Measurements from ENCODE around the gene GNAL.
"Not testable (repeated sequence)": the region's sequence is repeated elsewhere in the genome, so short reads cannot be mapped to it uniquely, and the experiment has no call there.

The GNAL gene

DNA sequence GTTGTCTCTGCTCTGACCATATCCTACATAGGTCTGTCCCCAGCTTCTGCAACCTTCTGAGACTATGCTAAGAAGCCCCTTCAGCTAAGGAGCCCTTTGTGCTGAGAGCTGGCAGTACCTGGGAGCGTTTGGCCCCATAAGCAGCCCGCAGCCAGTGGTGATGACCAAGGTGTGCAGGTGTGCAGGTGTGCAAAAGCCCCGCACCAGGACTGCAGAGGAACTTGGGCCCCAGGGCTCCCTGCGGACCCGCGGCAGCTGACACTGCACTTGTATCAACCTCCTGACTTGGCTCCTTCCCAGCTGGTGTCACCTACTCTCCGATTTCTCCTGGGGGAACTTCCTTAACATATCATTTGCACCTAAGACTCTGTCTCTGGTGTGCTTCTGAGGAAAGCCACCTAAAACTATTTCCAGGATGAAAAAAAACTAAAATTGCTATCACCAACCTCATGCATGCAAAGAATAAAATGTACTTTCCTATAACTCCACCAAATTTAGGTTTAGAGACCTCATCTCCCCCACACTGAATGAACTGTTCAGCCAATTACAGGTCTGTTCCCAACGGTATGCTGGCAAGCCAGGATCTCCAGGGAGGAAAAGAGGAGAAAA is 16.1 kb upstream of the GNAL start:
- TF ChIP-seq JUND (IDR thresholded peaks at IDR 0.05; ENCODE audit: low read depth): no peak
- no peak for DNase-seq (ENCODE audit: low read depth in 1 of 2, low spot score in 1 of 2)
- in situ Hi-C loops (cut with HindIII; ENCODE audit: low pct_unique_long_range_greater_than_20kb, low sequenced_read_pairs): no loop called here

DNA sequence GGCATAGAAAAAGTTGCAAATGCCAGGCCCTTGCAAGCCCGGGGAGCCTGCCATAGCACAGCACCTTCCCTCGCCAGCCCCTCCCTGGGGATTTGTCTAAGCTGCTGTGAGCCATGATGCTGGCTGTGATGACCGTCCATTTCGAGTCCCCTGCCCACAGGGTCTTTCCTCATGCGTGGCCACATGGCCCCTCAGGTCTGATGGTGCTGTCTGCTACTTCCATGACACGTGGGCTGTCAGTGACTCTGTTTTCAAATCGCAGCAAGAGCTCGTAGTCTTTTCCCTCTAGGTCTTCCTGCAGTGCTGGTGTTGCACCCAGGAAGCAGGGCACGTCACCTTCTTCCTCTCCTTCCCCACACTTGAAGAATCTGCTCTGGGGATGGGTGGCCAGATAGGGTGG is 15.5 kb upstream of the GNAL start:
- TF ChIP-seq JUND (IDR thresholded peaks at IDR 0.05; ENCODE audit: low read depth): no peak
- in situ Hi-C loops (cut with HindIII; ENCODE audit: low pct_unique_long_range_greater_than_20kb, low sequenced_read_pairs): no loop called here
- DNase-seq (ENCODE audit: low read depth in 1 of 2, low spot score in 1 of 2): no peak

DNA sequence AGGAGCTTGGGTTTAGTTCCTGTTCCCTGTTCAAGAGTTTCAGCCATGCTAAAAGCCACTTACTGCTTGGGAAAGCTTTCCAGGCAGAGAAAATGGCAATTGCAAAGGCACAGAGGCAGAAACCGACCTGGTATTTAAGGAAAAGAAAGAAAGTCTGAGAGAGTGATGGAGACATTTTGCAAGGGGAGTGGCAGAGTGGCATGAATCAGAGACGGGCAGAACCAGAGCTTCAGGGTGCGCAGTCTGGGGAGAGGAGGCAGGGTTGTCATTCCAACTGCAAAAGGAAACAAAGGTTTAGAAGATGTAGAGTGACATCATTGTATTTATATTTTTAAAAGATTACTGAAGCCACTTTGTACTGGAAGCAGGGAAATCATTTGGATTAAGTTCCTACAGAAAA is 14.9 kb upstream of the GNAL start:
- no peak for DNase-seq (ENCODE audit: low read depth in 1 of 2, low spot score in 1 of 2)
- in situ Hi-C loops (cut with HindIII; ENCODE audit: low pct_unique_long_range_greater_than_20kb, low sequenced_read_pairs): no loop called here
- no peak for TF ChIP-seq JUND (IDR thresholded peaks at IDR 0.05; ENCODE audit: low read depth)

DNA sequence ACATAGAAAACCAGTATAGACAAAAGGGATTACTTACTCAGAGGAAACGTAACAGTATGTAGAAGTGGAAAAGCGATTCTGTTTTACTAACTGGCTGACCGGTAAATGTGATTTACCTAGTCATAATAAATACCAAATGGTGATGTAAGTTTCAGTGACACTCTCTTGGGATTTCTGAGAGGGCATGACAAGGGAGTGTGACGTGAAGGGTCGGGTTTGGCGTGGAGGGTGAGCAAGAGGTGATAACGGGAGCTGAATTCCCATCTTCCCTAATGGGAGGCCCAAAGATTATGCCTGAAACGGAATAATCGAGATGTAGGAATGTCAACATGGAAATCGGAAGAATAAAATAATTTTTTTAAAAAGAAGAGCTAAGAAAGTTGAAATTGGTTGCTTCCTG is 12.7 kb upstream of the GNAL start:
- DNase-seq (ENCODE audit: low read depth in 1 of 2, low spot score in 1 of 2): no peak
- in situ Hi-C loops (cut with HindIII; ENCODE audit: low pct_unique_long_range_greater_than_20kb, low sequenced_read_pairs): no loop called here
- TF ChIP-seq JUND (IDR thresholded peaks at IDR 0.05; ENCODE audit: low read depth): no peak

DNA sequence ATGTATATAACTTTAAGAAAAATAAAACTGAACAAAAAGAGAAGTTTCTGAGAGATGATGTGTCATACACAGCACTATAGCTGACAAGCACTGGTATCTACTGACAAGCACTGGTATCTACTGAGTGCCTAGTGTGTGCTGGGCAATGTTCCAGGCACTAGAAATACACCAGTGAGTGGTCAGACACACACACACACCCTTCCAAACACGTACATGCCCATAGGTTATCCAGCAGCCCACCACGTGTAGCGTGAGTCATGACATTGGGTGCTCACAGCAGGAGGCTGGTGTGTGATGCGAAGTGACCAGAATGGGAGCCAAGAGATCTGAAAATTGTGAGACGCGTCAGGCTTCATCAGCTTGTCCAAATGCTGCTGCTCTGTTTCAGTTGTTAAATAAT is 12.2 kb upstream of the GNAL start:
- in situ Hi-C loops (cut with HindIII; ENCODE audit: low pct_unique_long_range_greater_than_20kb, low sequenced_read_pairs): no loop called here
- no peak for TF ChIP-seq JUND (IDR thresholded peaks at IDR 0.05; ENCODE audit: low read depth)
- DNase-seq (ENCODE audit: low read depth in 1 of 2, low spot score in 1 of 2): no peak

DNA sequence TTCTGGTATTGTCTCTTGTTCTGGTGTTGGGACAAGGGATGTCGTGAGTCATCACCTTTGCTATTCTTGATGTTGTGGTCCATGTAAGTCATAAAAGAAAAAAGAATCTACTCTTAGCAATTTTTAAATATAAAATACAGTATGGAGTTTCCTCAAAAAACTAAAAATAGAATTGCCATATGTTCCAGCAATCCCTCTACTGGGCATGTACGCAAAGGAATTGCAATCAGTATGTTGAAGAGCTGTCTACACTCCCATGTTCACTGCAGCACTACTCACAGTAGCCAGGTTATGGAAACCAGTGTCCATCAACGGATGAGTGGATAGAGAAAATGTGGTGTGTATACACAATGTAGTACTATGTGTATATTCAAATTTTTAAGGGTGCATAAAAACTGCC is 10.9 kb upstream of the GNAL start:
- in situ Hi-C loops (cut with HindIII; ENCODE audit: low pct_unique_long_range_greater_than_20kb, low sequenced_read_pairs): no loop called here

DNA sequence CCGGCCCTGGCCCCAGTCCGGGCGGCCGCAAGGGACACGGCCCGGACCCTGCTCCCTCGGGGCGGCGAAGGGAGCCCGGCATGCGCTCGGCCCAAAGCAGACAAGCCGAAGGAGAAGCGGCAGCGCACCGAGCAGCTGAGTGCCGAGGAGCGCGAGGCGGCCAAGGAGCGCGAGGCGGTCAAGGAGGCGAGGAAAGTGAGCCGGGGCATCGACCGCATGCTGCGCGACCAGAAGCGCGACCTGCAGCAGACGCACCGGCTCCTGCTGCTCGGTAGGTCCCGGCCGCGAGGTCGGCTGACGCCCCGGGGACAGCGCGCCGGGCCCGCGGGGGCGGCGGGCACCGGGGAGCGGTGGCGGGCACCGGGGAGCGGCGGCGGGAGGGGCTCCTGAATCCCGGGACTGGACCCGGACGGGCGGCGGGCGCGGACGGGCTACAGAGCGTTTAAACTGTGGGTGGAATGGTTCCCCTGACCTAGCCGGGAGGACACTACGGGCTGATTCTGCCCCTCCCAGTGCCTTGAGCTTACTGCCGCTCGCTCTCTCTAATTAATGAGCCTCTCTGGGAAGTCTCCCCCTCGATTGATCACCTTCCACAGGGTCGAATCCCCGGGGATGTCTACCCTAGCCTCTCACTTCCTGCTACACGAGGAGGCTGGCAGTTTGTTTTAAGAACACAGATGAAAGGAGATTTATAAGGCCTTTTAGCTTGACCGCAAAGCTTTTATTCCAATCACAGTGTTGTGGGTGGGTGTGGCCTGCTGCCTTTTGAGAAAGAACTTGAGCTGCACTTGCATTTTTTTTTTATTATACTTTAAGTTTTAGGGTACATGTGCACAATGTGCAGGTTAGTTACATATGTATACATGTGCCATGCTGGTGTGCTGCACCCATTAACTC is 853 bp downstream of the GNAL start:
- DNase-seq (ENCODE audit: low read depth in 1 of 2, low spot score in 1 of 2): peak; percentile 25 to 46

More for the DNA sequence above, 10.9 kb upstream of the GNAL start:
- no peak for DNase-seq (ENCODE audit: low read depth in 1 of 2, low spot score in 1 of 2)
- TF ChIP-seq JUND (IDR thresholded peaks at IDR 0.05; ENCODE audit: low read depth): no peak

DNA sequence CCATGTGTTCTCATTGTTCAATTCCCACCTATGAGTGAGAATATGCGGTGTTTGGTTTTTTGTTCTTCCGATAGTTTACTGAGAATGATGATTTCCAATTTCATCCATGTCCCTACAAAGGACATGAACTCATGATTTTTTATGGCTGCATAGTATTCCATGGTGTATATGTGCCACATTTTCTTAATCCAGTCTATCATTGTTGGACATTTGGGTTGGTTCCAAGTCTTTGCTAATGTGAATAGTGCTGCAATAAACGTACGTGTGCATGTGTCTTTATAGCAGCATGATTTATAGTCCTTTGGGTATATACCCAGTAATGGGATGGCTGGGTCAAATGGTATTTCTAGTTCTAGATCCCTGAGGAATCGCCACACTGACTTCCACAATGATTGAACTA is 1.6 kb downstream of the GNAL start:
- DNase-seq (ENCODE audit: low read depth in 1 of 2, low spot score in 1 of 2); in situ Hi-C loops (cut with HindIII; ENCODE audit: low pct_unique_long_range_greater_than_20kb, low sequenced_read_pairs): not testable (repeated sequence)

More for the DNA sequence above, 853 bp downstream of the GNAL start:
- in situ Hi-C loops (cut with HindIII; ENCODE audit: low pct_unique_long_range_greater_than_20kb, low sequenced_read_pairs): no loop called here
- no peak for TF ChIP-seq JUND (IDR thresholded peaks at IDR 0.05; ENCODE audit: low read depth)

DNA sequence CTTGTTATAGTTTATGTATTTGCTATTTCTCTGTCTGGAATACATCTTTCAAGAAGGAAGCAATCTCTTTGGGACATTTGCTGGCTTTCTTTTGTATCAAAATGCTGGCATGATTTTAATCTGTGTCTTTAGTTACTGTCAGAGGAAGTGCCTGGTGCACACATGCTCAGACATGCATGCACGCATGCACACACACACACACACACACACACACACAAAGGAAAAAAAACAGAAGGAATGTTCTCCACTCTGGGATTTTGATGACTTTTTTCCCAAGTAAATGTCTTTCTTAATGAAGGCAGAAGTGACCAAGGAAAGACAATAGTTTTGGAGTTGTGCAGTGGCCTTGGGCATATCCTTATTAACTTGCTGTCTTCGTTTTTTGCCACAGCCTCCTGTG is 6.7 kb downstream of the GNAL start:
- TF ChIP-seq JUND (IDR thresholded peaks at IDR 0.05; ENCODE audit: low read depth): no peak
- in situ Hi-C loops (cut with HindIII; ENCODE audit: low pct_unique_long_range_greater_than_20kb, low sequenced_read_pairs): no loop called here
- DNase-seq (ENCODE audit: low read depth in 1 of 2, low spot score in 1 of 2): no peak

DNA sequence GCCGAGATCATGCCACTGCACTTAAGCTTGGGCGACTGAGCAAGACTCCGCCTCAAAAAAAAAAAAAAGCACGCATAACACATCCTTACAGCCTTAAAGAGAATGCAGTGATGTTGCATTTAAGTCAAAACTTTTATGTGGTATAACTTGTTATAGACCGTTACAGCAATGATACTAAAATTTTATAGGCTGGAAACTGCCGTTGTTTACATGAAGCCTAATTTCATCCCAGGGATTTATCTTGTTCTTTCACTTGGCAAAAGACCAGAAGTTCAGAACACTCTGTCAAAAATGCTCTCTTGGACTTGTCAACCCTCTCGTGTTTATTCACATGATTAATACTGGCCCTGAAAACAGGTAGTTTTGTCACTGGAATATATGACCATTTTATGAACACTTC is 7.4 kb downstream of the GNAL start:
- in situ Hi-C loops (cut with HindIII; ENCODE audit: low pct_unique_long_range_greater_than_20kb, low sequenced_read_pairs): no loop called here
- no peak for DNase-seq (ENCODE audit: low read depth in 1 of 2, low spot score in 1 of 2)
- no peak for TF ChIP-seq JUND (IDR thresholded peaks at IDR 0.05; ENCODE audit: low read depth)

DNA sequence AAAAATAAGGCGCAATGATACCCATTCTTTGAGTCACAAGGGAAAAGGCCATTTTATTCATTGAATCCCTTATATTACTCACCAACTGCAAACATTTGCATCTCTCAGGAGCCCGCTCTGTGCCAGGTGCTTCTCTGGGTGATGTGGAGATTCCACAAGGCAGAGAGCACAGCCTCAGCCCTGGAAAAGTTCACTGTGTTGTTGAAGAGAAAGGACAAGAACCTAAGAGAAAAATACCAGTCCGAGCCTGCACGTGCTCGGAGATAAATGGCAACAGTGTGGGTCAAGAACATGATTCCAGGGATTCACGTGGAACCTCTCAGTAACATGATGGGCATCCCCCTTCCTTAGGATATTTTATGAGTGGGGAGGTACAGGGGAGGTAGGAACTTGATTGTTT is 11.8 kb downstream of the GNAL start:
- no peak for TF ChIP-seq JUND (IDR thresholded peaks at IDR 0.05; ENCODE audit: low read depth)
- in situ Hi-C loops (cut with HindIII; ENCODE audit: low pct_unique_long_range_greater_than_20kb, low sequenced_read_pairs): no loop called here
- DNase-seq (ENCODE audit: low read depth in 1 of 2, low spot score in 1 of 2): no peak

DNA sequence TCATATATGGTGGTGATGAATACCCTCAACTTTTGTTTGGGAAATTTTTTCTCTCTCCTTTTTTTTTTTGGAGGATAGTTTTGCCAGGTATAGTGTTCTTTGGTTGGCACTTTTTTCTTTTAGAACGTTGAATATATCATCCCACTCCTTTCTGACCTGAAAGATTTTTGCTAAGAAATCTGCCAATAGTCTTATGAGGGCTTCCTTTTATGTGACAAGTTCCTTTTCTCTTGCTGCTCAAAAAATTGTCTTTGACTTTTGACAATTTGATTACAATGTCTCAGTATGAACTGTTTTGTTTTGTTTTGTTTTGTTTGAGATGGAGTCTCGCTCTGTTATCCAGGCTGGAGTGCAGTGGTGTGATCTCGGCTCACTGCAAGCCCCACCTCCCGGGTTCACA is 21.5 kb downstream of the GNAL start:
- TF ChIP-seq JUND (IDR thresholded peaks at IDR 0.05; ENCODE audit: low read depth): no peak
- no peak for DNase-seq (ENCODE audit: low read depth in 1 of 2, low spot score in 1 of 2)
- in situ Hi-C loops (cut with HindIII; ENCODE audit: low pct_unique_long_range_greater_than_20kb, low sequenced_read_pairs): no loop called here

DNA sequence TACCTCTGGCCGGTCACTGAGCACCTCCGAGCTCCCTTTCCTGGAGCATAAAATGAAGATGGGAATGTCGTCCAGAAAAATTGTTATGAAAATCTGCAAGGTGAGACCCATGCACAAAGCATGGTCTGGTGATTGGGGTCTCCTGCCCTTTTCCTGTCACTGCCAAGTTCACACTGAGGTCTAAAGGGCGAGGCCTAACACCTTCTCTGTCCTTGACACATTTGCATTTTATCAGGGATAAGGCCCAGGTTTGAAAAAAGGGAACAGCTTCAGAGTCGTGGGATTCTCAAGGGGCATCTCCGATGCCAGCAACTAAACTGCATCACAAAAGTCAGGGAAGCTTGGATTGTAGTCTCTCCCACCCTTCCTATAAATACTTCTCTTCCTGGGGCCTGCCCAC is 24.7 kb downstream of the GNAL start:
- TF ChIP-seq JUND (IDR thresholded peaks at IDR 0.05; ENCODE audit: low read depth): no peak
- in situ Hi-C loops (cut with HindIII; ENCODE audit: low pct_unique_long_range_greater_than_20kb, low sequenced_read_pairs): no loop called here
- no peak for DNase-seq (ENCODE audit: low read depth in 1 of 2, low spot score in 1 of 2)

Measured in T47D (cell line).